ENCODE results near the gene GRAMD2B. TPM values are rescaled to one million over a fixed set of nuclear protein-coding genes. Genes with fewer than 3 reads are reported as not detected.
A peak's percentile ranks its signal among the peaks of the same experiment; 100 is the strongest.

Gene GRAMD2B
- total RNA-seq, 4 donors from 2014 or later = 37.7 to 61.5 (median 44.6) TPM

DNA sequence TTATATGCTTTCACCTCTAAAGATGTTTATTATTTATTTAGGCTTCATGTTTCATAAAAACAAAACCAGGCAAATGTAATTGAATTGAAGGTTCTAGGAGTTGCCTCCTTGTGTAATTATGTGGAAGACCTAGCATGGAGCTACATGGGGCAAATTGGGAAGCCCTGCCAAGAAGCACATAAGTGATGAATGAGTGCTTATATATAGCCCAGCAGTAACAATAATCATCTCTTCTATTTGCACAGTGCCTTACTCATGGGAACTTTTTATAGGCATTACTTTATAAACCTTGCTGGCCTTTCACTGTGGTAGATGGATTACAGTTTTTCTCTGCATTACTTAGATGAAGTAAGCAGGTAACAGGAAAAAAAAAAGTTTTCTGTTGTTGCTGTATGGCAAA lies 40.0 kb upstream of the GRAMD2B start:
- TF ChIP-seq EP300 (IDR thresholded peaks at IDR 0.05) (no peak), POLR2A (IDR thresholded peaks at IDR 0.05) (no peak)
- TF ChIP-seq, protein P1, sequence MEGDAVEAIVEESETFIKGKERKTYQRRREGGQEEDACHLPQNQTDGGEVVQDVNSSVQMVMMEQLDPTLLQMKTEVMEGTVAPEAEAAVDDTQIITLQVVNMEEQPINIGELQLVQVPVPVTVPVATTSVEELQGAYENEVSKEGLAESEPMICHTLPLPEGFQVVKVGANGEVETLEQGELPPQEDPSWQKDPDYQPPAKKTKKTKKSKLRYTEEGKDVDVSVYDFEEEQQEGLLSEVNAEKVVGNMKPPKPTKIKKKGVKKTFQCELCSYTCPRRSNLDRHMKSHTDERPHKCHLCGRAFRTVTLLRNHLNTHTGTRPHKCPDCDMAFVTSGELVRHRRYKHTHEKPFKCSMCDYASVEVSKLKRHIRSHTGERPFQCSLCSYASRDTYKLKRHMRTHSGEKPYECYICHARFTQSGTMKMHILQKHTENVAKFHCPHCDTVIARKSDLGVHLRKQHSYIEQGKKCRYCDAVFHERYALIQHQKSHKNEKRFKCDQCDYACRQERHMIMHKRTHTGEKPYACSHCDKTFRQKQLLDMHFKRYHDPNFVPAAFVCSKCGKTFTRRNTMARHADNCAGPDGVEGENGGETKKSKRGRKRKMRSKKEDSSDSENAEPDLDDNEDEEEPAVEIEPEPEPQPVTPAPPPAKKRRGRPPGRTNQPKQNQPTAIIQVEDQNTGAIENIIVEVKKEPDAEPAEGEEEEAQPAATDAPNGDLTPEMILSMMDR (IDR thresholded peaks at IDR 0.05) = no peak
- H3K9me3 ChIP-seq = peaks cover 0 to 15% (median 1%) of the 10 kb centered on the region in 4 donors
- peaks cover 0 to 15% (median 3%) of the 10 kb centered on the region in 4 donors for H3K4me1 ChIP-seq
- H3K4me3 ChIP-seq = no peak overlapping the region
- H3K27me3 ChIP-seq = no peaks in the 10 kb centered on the region
- no peaks in the 10 kb centered on the region for H3K36me3 ChIP-seq
- no peak for DNase-seq (ENCODE audit: low spot score in 2 of 2)
- no peak overlapping the region for H3K27ac ChIP-seq

DNA sequence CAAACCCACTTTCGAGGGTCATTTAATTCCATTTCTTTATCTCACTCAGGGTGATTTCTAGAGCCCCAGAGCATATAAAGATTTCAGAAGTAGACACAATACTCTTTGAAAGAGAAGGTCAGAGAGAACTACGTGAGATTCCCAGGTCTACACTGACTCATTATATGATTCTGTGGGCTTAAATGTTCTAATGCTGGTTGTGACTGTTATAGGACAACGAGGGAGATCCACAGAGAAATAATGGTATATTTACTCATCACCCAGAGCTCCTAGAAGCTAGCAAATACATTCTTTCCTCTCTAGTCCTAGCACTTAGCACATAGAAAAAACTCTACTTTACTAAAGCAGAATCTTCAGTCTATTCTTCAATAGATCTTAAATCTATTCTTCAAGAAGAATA lies 39.4 kb upstream of the GRAMD2B start:
- DNase-seq (ENCODE audit: low spot score in 2 of 2) = no peak
- Histone ChIP-seq H3K27me3 (no peaks in the 10 kb centered on the region), H3K9me3 (peaks cover 0 to 15% (median 0%) of the 10 kb centered on the region in 4 donors), H3K4me1 (peaks cover 0 to 15% (median 3%) of the 10 kb centered on the region in 4 donors), H3K4me3 (no peak overlapping the region), H3K27ac (no peak overlapping the region), H3K36me3 (no peaks in the 10 kb centered on the region)
- TF ChIP-seq, protein P1 (IDR thresholded peaks at IDR 0.05) = no peak
- TF ChIP-seq POLR2A (IDR thresholded peaks at IDR 0.05) = no peak
- TF ChIP-seq EP300 (IDR thresholded peaks at IDR 0.05) = no peak
- WGBS, 2 donors = 57 to 75% methylated on average over 3 of the region's 3 CpGs

DNA sequence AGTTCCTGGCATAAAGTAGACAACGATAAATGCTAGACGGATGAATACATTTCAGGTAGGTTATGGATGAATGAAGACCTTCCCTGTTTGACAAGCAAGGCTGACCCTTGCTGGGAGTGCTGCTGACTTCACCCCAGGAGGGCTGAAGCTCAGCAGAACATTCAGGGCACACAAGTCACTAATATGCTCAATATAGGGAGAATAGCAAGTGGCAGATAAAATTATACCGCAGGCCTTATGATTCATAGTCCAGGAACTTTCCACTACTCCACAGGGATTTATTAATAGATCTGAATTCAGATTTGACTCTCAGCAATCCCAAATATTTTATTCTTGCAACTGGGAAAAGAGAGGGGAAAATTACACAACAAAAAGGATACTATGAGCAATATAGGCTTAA lies 38.2 kb upstream of the GRAMD2B start:
- 59 to 61% methylated on average over 3 of the region's 3 CpGs for WGBS, 2 donors
- TF ChIP-seq POLR2A (IDR thresholded peaks at IDR 0.05) = no peak
- TF ChIP-seq, protein P1 (IDR thresholded peaks at IDR 0.05) = no peak
- no peak for TF ChIP-seq EP300 (IDR thresholded peaks at IDR 0.05)
- H3K4me1 ChIP-seq = peaks cover 0 to 15% (median 3%) of the 10 kb centered on the region in 4 donors

DNA sequence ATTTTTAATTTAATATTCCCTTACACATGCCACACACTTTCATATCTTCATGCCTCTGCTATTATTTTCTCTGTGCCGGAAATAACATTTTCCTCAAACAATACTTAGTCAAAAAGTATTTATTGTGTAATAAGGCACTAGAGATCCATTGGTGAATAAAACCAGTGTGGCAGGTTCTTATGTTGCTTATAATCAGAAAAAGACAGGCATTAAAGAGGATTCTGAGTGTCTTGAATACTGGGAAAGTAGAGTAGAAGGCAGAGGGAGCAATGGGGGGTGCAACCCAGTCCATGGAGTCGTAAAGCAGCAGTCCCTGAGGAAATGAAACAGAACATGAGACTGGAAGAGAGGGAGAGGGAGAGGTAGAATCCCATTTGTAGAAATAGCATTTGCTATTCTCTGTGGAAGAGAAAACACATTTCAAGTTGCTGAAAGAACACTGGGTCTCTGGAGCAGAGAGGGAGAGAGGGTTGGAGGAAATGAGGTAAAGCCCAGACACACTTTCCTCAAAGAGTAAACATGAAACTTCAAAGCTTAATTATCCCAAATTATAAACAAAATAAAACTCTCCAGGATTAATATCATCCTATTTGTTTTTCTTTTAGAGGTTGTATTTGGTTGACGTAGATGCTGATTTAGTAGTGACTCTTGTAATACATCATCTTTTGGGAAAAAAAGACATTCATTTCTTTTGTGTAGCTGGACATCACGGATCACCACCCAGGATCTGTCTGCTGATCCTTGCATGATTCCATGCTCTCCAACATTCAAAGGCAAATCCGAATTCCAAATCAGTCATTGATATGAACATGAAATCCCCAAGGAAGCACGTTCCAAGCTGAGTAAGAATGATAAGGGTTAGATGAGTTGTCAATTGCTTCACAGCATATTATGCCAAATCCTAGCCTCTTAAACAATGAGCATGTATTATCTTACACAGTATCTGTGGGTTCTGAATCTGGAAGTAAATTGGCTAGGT lies 37.4 kb upstream of the GRAMD2B start:
- TF ChIP-seq EP300 (IDR thresholded peaks at IDR 0.05) = no peak
- TF ChIP-seq POLR2A (IDR thresholded peaks at IDR 0.05) = no peak
- TF ChIP-seq, protein P1 (IDR thresholded peaks at IDR 0.05) = no peak
- Histone ChIP-seq H3K9me3 (peaks cover 0 to 8% (median 0%) of the 10 kb centered on the region in 4 donors), H3K27ac (peak overlapping the region in 2 of 4 donors; percentile 1 to 42), H3K27me3 (no peaks in the 10 kb centered on the region), H3K4me3 (no peak overlapping the region), H3K4me1 (peaks cover 0 to 15% (median 3%) of the 10 kb centered on the region in 4 donors), H3K36me3 (no peaks in the 10 kb centered on the region)
- no peak for DNase-seq (ENCODE audit: low spot score in 2 of 2)
- 74 to 76% methylated on average over 6 of the region's 6 CpGs for WGBS, 2 donors

More for the DNA sequence above, 38.2 kb upstream of the GRAMD2B start:
- Histone ChIP-seq H3K36me3 (no peaks in the 10 kb centered on the region), H3K27ac (peak overlapping the region in 1 of 4 donors; percentile 37), H3K9me3 (peaks cover 0 to 15% (median 0%) of the 10 kb centered on the region in 4 donors), H3K4me3 (no peak overlapping the region), H3K27me3 (no peaks in the 10 kb centered on the region)
- DNase-seq (ENCODE audit: low spot score in 2 of 2) = no peak

DNA sequence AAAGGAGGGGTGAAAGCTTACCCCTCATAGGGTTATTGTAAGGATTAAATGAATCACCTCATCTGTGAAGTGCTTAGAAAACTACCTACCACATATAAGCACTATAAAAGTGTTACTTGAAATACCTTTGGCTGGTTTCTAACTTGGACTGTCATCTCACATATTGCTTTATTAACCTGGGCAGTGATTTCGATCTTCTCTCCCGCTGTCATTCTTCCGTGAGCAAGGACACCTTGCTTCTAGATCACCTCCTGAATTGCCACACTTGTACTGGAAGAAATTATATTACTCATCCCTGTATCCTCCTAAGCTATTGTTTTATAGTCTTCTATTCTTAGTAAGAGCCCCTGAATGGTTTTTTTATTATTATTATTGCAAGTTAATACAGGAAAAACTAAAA lies 34.0 kb upstream of the GRAMD2B start:
- TF ChIP-seq EP300 (IDR thresholded peaks at IDR 0.05) (no peak), POLR2A (IDR thresholded peaks at IDR 0.05) (no peak)
- TF ChIP-seq, protein P1 (IDR thresholded peaks at IDR 0.05) = no peak
- WGBS, 2 donors = 95 to 97% methylated on average over 3 of the region's 3 CpGs
- H3K4me3 ChIP-seq = no peak overlapping the region
- DNase-seq (ENCODE audit: low spot score in 2 of 2) = no peak
- peaks cover 0 to 15% (median 3%) of the 10 kb centered on the region in 4 donors for H3K4me1 ChIP-seq
- no peaks in the 10 kb centered on the region for H3K9me3 ChIP-seq
- H3K27ac ChIP-seq = no peak overlapping the region
- H3K36me3 ChIP-seq = no peaks in the 10 kb centered on the region
- no peaks in the 10 kb centered on the region for H3K27me3 ChIP-seq
